ENCODE results near the gene SH3GL2.

SH3GL2 gene

GRCh38 chr9:17588941-17589340 is 10.1 kb downstream of the SH3GL2 start:
- H3K27me3 ChIP-seq (ENCODE audit: insufficient read depth, low read length, poor library complexity, severe bottlenecking), result no peaks in the 10 kb centered on the region
- no peaks in the 10 kb centered on the region for H3F3A ChIP-seq (ENCODE audit: low read depth)
- no peaks in the 10 kb centered on the region for H3K9me2 ChIP-seq (replicated peaks; ENCODE audit: low read depth, low read length)
- TF ChIP-seq CTCF (conservative IDR thresholded peaks at IDR 0.05; ENCODE audit: low read length) (no peak), EZH2phosphoT487 (IDR thresholded peaks at IDR 0.05; ENCODE audit: borderline replicate concordance) (no peak)
- H4K20me1 ChIP-seq (ENCODE audit: insufficient read depth, low read length, poor library complexity, severe bottlenecking), result no peaks in the 10 kb centered on the region
- H3K9ac ChIP-seq (ENCODE audit: low read depth, low read length, poor library complexity, severe bottlenecking), result no peak overlapping the region
- H3K4me2 ChIP-seq (ENCODE audit: low read depth, low read length, poor library complexity, severe bottlenecking), result no peak overlapping the region
- no peaks in the 10 kb centered on the region for H3K9me3 ChIP-seq (ENCODE audit: insufficient read depth, low read depth, low read length)
- no peaks in the 10 kb centered on the region for H3K4me1 ChIP-seq (ENCODE audit: insufficient read depth, low read length, poor library complexity, severe bottlenecking)
- H3K4me3 ChIP-seq (ENCODE audit: low read length, poor library complexity, severe bottlenecking), result no peak overlapping the region
- H3K36me3 ChIP-seq (ENCODE audit: insufficient read depth, low read length), result no peaks in the 10 kb centered on the region
- H2AFZ ChIP-seq (ENCODE audit: low read length), result no peak overlapping the region
- no peaks in the 10 kb centered on the region for H3K79me2 ChIP-seq (ENCODE audit: insufficient read depth, low read length)

GRCh38 chr9:17589771-17590170 is 10.9 kb downstream of the SH3GL2 start:
- H3K4me2 ChIP-seq (ENCODE audit: low read depth, low read length, poor library complexity, severe bottlenecking), result no peak overlapping the region
- no peaks in the 10 kb centered on the region for H3K4me1 ChIP-seq (ENCODE audit: insufficient read depth, low read length, poor library complexity, severe bottlenecking)
- no peaks in the 10 kb centered on the region for H3K9me2 ChIP-seq (replicated peaks; ENCODE audit: low read depth, low read length)
- no peak for TF ChIP-seq CTCF (conservative IDR thresholded peaks at IDR 0.05; ENCODE audit: low read length)
- no peak for TF ChIP-seq EZH2phosphoT487 (IDR thresholded peaks at IDR 0.05; ENCODE audit: borderline replicate concordance)
- no peaks in the 10 kb centered on the region for H3F3A ChIP-seq (ENCODE audit: low read depth)
- no peak overlapping the region for H3K4me3 ChIP-seq (ENCODE audit: low read length, poor library complexity, severe bottlenecking)
- no peaks in the 10 kb centered on the region for H3K27me3 ChIP-seq (ENCODE audit: insufficient read depth, low read length, poor library complexity, severe bottlenecking)
- no peak overlapping the region for H2AFZ ChIP-seq (ENCODE audit: low read length)
- no peaks in the 10 kb centered on the region for H3K36me3 ChIP-seq (ENCODE audit: insufficient read depth, low read length)
- H3K9me3 ChIP-seq (ENCODE audit: insufficient read depth, low read depth, low read length), result no peaks in the 10 kb centered on the region
- H3K79me2 ChIP-seq (ENCODE audit: insufficient read depth, low read length), result no peaks in the 10 kb centered on the region
- H4K20me1 ChIP-seq (ENCODE audit: insufficient read depth, low read length, poor library complexity, severe bottlenecking), result no peaks in the 10 kb centered on the region
- H3K9ac ChIP-seq (ENCODE audit: low read depth, low read length, poor library complexity, severe bottlenecking), result no peak overlapping the region

- H3K4me1 ChIP-seq (ENCODE audit: insufficient read depth, low read length, poor library complexity, severe bottlenecking), result no peaks in the 10 kb centered on the region
- no peak overlapping the region for H3K4me3 ChIP-seq (ENCODE audit: low read length, poor library complexity, severe bottlenecking)
- H3K79me2 ChIP-seq (ENCODE audit: insufficient read depth, low read length), result no peaks in the 10 kb centered on the region
- H4K20me1 ChIP-seq (ENCODE audit: insufficient read depth, low read length, poor library complexity, severe bottlenecking), result no peaks in the 10 kb centered on the region
- H3K36me3 ChIP-seq (ENCODE audit: insufficient read depth, low read length), result no peaks in the 10 kb centered on the region
- H3K9me3 ChIP-seq (ENCODE audit: insufficient read depth, low read depth, low read length), result no peaks in the 10 kb centered on the region
- no peaks in the 10 kb centered on the region for H3K27me3 ChIP-seq (ENCODE audit: insufficient read depth, low read length, poor library complexity, severe bottlenecking)
- no peak overlapping the region for H2AFZ ChIP-seq (ENCODE audit: low read length)
- no peaks in the 10 kb centered on the region for H3K9me2 ChIP-seq (replicated peaks; ENCODE audit: low read depth, low read length)
- no peak for TF ChIP-seq EZH2phosphoT487 (IDR thresholded peaks at IDR 0.05; ENCODE audit: borderline replicate concordance)
- TF ChIP-seq CTCF (conservative IDR thresholded peaks at IDR 0.05; ENCODE audit: low read length), result no peak
- H3K4me2 ChIP-seq (ENCODE audit: low read depth, low read length, poor library complexity, severe bottlenecking), result no peak overlapping the region
- H3F3A ChIP-seq (ENCODE audit: low read depth), result no peaks in the 10 kb centered on the region
- H3K9ac ChIP-seq (ENCODE audit: low read depth, low read length, poor library complexity, severe bottlenecking), result no peak overlapping the region
Measured at GRCh38 chr9:17594961-17595360, 16.1 kb downstream of the SH3GL2 start.
